Left lung (tissue), 10 donors: Measurements from ENCODE around the gene ZFC3H1. TPM values are rescaled to one million over a fixed set of nuclear protein-coding genes. Genes with fewer than 3 reads are reported as not detected.

ENCODE experiments used
- ATAC-seq: fragments of 200-7000 bp; cut with Tn5 transposase; one replicate; pipeline ENCODE4 v1.9.1; 2020; ENCODE audit warnings: moderate library complexity
- DNase-seq, 4 donors: peaks; one replicate each; pipeline ENCODE4 v3.0.0-alpha.2; 2013 to 2020
- H3K27ac ChIP-seq, 2 donors: fragments of 200-600 bp; sonication (generic) in 1 of 2; one replicate each; pipeline versions ENCODE4 v1.5.0 to v1.8.0; 2020 to 2021
- H3K27me3 ChIP-seq, 2 donors: fragments of 200-600 bp; sonication (generic) in 1 of 2; one replicate each; pipeline versions ENCODE4 v1.5.0 to v1.8.0; 2020 to 2021
- H3K36me3 ChIP-seq, 2 donors: fragments of 200-600 bp; sonication (generic) in 1 of 2; one replicate each; pipeline versions ENCODE4 v1.5.0 to v1.8.0; 2020 to 2021
- H3K4me1 ChIP-seq, 2 donors: fragments of 200-600 bp; one replicate each; pipeline ENCODE4 v1.8.0; 2021
- H3K4me3 ChIP-seq, 2 donors: fragments of 200-600 bp; sonication (generic) in 1 of 2; one replicate each; pipeline versions ENCODE4 v1.5.0 to v1.8.0; 2020 to 2021; ENCODE audit warnings: mild to moderate bottlenecking in 1 of 2
- H3K9me3 ChIP-seq, 2 donors: fragments of 200-600 bp; sonication (generic) in 1 of 2; one replicate each; pipeline versions ENCODE4 v1.5.0 to v1.8.0; 2020 to 2021
- intact Hi-C, 2 donors: fragments of 100-400 bp; cut with DNase I; formaldehyde crosslinking; loops; one replicate each; pipeline versions ENCODE4 v1.11.2 to v1.14.2; 2022
- polyA plus RNA-seq, 6 donors: library from polyadenylated mRNA; unstranded; fragments of 120-200 nt; gene quantifications; one replicate each; pipeline ENCODE4 v1.2.1, GENCODE V29; 2013; ENCODE audit not compliant: insufficient read length in 6 of 6
- total RNA-seq, 2 donors: library from RNA; stranded (reverse); fragmentation: NEBNext Ultra II Directional; extraction: Animal tissue kit (Norgen Biotek cat#: 25700); gene quantifications; one replicate each; pipeline ENCODE4 v1.2.1, GENCODE V29; 2021
- TF ChIP-seq, protein P1 (sequence below), 2 donors: fragments of 200-600 bp; sonication (generic) in 1 of 2; IDR thresholded peaks; one replicate each; pipeline versions ENCODE4 v1.5.0 to v1.8.0; 2021; ENCODE audit warnings: antibody characterized with exemption in 2 of 2
- donor health status: DM: no; HTN: yes; CAD: no.
- donor health status: DM: no; HTN: no; CAD: no.

Gene ZFC3H1
- total and polyA plus RNA-seq, 8 donors: 40.7 to 95.6 (median 71.0) TPM

DNA sequence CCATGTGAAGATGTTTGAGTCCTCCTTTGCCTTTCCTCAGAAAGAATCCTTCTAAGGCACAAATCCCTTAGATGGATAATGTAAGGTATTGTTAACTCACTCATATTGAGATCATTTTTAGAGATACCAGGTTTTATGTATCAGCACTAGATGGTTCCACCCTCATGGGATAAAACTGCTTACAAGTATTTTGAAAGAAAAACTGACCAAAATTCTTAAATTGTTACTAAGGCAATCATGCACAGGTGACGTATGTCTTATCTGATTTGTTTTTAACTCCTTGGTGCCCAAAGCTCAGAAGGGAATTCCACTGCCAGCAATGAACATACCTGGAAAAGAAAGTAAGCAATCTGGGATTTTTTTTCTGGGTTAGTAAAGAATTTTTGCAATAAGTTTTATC, 78.4 kb downstream of the ZFC3H1 start:
- Histone ChIP-seq H3K9me3 (no peaks in the 10 kb centered on the region), H3K36me3 (no peaks in the 10 kb centered on the region), H3K27me3 (no peaks in the 10 kb centered on the region), H3K4me1 (no peaks in the 10 kb centered on the region), H3K4me3 (no peak overlapping the region), H3K27ac (no peak overlapping the region)
- intact Hi-C loops: no loop called here
- ATAC-seq: no peak
- TF ChIP-seq, protein P1, sequence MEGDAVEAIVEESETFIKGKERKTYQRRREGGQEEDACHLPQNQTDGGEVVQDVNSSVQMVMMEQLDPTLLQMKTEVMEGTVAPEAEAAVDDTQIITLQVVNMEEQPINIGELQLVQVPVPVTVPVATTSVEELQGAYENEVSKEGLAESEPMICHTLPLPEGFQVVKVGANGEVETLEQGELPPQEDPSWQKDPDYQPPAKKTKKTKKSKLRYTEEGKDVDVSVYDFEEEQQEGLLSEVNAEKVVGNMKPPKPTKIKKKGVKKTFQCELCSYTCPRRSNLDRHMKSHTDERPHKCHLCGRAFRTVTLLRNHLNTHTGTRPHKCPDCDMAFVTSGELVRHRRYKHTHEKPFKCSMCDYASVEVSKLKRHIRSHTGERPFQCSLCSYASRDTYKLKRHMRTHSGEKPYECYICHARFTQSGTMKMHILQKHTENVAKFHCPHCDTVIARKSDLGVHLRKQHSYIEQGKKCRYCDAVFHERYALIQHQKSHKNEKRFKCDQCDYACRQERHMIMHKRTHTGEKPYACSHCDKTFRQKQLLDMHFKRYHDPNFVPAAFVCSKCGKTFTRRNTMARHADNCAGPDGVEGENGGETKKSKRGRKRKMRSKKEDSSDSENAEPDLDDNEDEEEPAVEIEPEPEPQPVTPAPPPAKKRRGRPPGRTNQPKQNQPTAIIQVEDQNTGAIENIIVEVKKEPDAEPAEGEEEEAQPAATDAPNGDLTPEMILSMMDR (IDR thresholded peaks at IDR 0.05): no peak
- no peak for DNase-seq

DNA sequence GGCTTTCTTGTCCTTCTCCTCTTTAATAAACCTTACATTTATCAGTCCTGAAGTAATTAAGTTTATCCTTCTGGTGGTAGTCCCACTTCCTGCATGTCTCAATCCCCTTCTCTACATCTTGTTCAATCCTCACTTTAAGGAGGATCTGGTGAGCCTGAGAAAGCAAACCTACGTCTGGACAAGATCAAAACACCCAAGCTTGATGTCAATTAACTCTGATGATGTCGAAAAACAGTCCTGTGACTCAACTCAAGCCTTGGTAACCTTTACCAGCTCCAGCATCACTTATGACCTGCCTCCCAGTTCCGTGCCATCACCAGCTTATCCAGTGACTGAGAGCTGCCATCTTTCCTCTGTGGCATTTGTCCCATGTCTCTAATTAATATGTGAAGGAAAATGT, 79.3 kb downstream of the ZFC3H1 start:
- Histone ChIP-seq H3K27me3 (no peaks in the 10 kb centered on the region), H3K4me1 (no peaks in the 10 kb centered on the region), H3K27ac (no peak overlapping the region), H3K9me3 (no peaks in the 10 kb centered on the region), H3K36me3 (no peaks in the 10 kb centered on the region), H3K4me3 (no peak overlapping the region)
- intact Hi-C loops: no loop called here
- DNase-seq (no peak), ATAC-seq (no peak)
- TF ChIP-seq, protein P1 (IDR thresholded peaks at IDR 0.05): no peak

DNA sequence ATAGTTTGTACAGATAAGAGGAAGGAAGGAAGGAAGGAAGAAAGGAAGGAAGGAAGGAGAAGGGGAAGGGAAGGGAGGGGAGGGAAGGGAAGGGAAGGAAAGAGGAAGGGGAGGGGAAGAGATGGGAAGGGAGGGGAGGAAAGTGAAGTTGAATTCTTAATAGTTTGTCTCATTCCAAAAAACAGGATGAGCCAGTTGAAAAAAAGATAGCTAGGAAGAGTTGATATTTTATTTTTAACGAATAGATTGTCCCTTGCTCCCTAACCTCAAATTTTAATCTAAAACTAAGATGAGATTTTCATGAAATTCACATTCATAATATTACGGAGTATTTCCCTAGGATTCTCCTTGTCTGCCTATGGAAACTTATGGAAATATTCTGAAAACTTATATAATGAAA, 80.7 kb downstream of the ZFC3H1 start:
- no peak overlapping the region for H3K27ac ChIP-seq
- DNase-seq (no peak), ATAC-seq (no peak)
- no peak overlapping the region for H3K4me3 ChIP-seq
- TF ChIP-seq, protein P1 (IDR thresholded peaks at IDR 0.05): no peak
- intact Hi-C loops: no loop called here
- H3K27me3 ChIP-seq: no peaks in the 10 kb centered on the region
- no peaks in the 10 kb centered on the region for H3K4me1 ChIP-seq
- no peaks in the 10 kb centered on the region for H3K36me3 ChIP-seq
- no peaks in the 10 kb centered on the region for H3K9me3 ChIP-seq

DNA sequence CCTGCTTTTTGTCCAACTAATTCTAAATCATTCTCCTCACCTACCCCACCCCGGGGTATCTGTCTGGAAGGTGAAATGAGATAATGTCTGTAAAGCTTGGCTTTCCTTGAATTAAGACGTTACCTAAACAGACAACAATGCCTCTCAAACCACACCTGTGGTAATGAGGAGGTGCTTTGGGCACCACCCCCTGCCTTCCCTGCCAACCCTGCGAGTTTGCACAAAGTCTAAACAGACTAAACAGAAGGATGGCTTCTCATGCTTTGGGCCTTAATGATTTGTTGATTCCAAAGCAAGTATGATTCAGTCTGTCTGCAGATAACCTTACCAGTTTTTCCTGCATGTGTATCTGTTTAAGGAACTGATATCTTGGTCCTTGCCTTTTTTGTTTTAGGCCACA, 82.4 kb downstream of the ZFC3H1 start:
- Histone ChIP-seq H3K36me3 (no peaks in the 10 kb centered on the region), H3K27me3 (no peaks in the 10 kb centered on the region), H3K27ac (no peak overlapping the region), H3K4me1 (no peaks in the 10 kb centered on the region), H3K4me3 (no peak overlapping the region), H3K9me3 (no peaks in the 10 kb centered on the region)
- TF ChIP-seq, protein P1 (IDR thresholded peaks at IDR 0.05): no peak
- no peak for DNase-seq
- intact Hi-C loops: no loop called here
- ATAC-seq: peak; percentile 44

DNA sequence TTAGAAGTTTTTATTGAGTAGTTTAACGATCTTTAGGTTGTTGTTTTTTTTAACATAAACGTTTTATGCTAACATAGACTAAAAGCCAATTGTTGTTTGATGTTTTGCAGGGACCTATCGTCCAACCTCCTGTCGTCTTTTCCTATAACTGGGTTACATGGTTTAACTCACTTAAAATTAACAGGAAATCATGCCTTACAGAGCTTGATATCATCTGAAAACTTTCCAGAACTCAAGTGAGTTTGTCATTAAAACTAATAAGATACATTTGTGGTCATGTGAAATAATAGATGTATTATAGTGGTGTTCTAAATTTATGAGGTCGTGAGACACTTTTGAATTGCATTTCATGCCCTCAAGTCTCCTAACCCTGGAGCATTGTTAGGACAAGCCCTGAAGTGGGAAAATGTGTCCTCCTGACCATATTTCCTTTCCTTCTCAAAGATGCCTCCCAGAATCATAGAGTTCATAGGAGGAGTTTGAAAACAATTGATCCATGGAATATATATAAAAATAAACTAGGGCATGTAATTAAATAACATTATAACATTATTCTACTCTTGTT, 84.9 kb downstream of the ZFC3H1 start:
- H3K4me1 ChIP-seq: no peaks in the 10 kb centered on the region
- DNase-seq (no peak), ATAC-seq (no peak)
- no peaks in the 10 kb centered on the region for H3K9me3 ChIP-seq
- TF ChIP-seq, protein P1 (IDR thresholded peaks at IDR 0.05): no peak
- H3K27ac ChIP-seq: no peak overlapping the region
- no peaks in the 10 kb centered on the region for H3K36me3 ChIP-seq
- H3K4me3 ChIP-seq: no peak overlapping the region
- intact Hi-C loops: no loop called here
- H3K27me3 ChIP-seq: no peaks in the 10 kb centered on the region
